Fibroblast of skin of back (primary cell): ENCODE results near the gene UGT1A4.

Experiments
- DNase-seq: peaks from one replicate; pipeline ENCODE4 v3.0.0-alpha.2; 2013

The UGT1A4 gene

DNA sequence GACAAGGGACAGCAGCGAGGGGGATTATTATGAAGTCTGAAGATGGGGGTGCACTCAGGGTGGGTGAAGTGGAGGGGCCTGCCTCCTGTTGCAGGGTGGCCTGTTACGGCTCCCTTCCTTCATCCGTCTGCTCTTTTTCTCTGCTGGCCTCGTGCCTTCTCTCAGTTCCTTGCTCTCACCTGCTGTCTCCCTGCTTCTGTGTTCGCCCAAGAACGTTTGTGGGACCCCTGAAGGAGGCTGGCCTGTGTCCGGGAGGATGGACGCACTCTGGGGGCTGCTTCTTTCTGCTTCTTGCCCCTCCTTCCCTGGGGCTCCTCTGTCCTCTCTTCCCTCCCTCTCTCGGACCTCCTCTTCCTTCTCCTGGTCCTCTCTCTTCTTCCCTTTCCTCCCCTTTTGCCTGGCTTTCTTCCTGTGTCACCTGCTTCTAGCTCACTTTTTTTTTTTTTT, 73.4 kb downstream of the UGT1A4 start:
- DNase-seq: no peak

DNA sequence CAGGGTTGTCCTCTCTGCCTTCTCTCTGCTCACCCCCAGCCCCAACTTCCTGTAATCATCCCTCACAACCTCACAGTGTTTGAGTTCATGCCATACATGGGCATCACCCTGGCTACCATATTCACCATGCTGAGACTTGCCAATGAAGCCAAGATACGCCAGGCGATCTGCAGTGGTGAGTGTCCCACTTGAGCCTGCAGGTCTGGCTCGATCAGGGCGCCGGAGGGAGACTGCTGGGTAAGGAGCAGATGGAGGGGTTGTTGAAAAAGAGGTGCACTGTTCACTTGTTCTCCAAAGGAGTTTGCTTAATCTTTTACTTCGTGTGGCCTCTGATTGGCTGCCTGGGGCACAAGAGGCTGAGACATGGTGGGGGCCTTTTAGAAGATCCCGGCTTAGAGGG, 74.2 kb downstream of the UGT1A4 start:
- DNase-seq: no peak

DNA sequence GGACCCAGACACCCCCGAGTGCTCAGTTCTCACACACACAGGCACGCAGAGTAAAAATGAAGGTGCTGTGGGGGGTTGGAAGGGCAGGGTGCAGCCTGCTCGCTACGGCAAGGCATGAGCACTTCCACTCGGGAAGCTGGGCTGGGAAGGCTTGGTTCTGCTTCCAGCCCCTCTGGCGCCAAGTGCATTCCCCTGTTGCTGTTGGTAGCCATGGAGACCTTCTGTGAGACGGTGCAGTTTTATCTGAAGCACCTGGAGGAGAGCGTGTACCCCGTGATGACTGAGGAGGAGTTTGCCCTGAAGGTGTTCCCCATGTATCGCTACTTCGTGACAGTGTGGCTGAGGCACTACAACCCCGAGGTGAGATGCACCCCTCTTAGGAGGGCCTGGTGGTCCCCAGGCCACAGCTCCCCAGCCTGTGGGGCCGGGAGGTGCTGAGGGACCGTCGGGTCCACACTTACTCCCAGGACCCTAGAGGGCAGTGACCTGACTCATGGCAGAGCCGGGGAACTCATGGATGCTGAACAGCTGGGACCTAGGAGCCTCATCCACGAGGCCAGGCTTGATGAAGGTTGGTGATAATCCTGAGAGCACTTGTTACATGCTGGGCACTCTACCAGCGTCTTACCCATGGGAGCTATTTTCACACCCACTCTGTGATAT, 75.1 kb downstream of the UGT1A4 start:
- DNase-seq: no peak

DNA sequence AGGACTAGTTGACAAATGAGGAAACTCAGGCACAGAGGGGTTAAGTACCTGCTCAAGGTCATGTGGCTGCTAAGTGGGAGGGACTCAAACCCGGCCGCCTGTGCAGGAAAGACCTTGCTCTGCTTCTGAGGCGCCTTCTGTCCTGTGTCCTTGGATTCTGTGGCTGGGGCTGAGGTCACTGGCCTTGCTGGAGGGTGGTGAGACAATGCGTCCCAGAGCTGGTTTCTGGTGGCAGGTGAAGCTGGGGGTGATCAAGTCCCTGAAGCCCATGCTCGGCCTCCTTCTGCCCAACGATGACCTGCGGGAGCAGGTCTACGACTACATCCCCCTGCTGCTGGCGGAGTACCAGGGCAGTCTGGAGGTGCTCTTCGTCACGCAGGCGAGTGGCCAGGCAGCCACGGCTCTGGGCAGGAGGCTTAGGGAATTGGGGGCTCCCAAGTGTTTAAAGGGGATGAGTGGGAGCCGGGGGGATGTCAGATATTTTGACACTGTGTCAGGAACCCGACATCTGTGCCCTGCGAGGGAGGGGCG, 75.7 kb downstream of the UGT1A4 start:
- no peak for DNase-seq

DNA sequence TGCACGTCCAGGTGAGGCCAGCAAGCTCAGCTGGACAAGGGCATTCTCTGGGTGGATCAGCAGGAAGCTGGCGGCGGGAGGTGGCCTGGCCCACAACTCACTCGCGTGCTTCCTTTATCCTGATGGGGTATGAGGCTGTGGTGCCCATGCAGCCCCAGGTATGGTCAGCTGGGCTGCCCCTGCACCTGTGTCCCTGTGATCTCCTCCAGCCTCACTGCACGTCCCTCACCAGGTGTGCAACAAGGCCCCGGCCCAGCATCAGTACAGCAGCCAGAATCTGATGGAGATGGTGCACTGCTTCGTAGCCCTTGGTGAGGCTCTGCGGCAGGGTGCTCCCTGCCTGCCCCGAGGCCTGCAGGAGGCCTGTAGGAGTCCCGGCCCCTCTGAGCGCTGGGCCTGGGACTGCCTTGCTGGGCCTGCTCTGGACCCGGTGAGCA, 77.2 kb downstream of the UGT1A4 start:
- DNase-seq: no peak

DNA sequence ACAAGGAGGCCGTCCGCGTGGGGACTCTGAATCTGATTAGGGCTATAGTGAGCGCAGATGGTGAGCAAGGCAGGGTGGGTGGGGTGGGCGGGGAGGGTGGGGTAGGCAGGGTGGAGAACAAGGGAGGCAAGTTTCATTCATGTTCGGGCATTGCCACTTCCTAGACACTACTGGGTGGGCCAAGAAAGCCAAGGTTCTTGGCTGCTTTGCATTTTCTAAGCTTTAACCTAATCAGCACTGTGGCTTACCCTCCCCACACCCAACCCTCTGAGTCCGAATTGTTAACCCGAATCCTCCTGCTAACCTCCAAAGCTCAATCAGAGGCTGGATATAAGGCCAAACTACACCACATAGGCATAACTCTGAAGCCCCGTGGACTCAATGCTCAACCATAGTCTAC, 77.7 kb downstream of the UGT1A4 start:
- DNase-seq: no peak

DNA sequence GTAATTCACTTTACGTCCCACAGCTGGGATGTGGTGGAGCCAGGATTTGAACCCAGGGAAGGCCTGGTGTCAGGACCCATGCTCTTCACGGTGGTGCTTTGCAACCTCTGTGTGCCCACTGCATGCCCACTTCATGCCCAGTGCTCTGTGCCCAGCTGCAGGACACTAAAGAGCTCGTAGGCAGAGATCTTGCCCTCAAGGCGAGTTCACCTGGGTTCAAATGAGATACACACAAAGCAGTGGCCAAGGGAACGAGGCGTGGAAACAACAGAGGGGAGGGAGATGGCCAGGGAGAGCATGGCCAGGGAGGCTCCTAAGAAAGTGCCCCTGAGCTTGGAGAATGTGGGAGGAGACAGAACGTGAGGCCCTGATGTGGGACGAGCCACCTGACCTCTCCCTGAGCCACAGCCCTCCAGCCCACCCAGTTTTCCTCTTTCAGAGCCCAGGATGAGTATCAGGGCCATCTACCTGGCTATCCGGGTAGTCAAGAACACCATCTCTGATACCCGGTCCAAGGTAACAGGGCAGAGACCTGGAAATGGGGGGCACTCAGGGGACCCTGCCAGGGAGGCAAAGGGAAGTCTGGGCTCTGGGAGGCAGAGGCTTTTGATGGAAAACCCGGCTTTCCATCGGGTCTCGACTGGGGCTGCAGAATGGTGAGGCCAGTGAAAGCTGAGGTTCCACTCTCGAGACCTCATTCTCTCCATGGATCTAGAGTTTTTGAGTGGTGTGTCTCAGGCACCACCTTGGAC, 80.0 kb downstream of the UGT1A4 start:
- DNase-seq: no peak

DNA sequence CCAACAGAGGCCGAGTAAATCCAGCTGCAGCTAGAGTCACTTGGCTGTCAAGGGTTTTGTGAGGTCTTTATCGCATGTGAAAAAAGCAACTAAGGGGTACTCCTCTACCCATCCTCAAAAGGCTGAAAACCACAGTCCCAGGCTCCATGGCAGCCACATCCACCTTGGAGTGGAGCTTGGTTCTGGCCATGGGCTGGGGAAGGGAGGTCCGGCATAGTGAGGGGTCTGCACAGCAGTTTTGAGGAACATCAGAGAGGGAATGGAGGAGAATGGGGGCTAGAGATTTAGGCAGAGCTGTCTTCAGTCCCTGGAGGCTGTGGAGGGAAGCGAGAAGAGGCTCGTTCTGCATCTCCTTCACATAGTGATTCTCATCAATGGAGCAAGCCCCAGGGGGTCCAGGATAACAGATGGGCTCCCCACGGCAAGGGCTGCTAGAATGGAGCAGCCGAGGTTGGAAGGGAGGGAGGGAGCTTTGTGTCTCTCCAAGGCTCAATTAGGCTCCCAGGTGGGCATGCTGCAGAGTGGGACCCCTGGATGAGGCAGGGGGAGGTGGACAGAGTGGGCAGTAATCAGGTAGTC, 80.6 kb downstream of the UGT1A4 start:
- DNase-seq: no peak

DNA sequence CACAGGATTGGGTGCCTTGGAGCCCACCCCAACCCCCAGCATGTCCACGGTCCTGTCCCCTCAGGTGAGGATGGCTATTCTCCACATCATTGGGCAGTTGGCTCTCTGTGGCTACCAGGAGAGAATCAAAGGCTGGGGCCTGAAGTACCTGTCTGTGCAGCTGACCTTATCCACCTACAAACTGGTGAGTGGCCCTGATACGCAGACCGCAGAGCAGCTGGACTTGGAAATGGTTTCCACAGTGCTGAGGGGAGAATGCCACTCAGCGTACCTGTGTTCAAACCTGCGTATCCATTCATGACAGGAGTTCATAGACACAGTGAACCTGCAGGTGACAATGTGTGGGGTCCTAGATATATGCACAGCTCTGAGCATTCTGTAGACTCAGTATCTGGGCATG, 81.2 kb downstream of the UGT1A4 start:
- no peak for DNase-seq

DNA sequence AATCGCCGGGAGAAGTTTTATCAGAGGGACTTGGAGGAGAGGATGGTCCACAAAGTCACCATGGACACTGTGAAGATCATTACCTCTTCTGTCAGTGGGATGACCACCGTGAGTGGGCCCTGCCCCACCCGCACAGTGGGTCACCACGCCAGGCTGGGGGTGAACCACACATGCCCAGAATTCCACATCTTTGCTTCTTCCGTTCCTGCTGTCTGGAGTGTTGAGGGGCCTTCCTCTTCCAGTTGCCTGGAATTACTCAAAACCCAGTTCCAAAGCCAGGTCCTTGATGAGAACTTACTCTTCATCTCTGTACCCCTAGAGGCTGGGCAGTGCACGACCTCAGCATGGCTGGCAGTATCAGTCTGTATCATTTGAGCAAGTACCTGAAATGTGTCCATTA, 81.7 kb downstream of the UGT1A4 start:
- DNase-seq: no peak

DNA sequence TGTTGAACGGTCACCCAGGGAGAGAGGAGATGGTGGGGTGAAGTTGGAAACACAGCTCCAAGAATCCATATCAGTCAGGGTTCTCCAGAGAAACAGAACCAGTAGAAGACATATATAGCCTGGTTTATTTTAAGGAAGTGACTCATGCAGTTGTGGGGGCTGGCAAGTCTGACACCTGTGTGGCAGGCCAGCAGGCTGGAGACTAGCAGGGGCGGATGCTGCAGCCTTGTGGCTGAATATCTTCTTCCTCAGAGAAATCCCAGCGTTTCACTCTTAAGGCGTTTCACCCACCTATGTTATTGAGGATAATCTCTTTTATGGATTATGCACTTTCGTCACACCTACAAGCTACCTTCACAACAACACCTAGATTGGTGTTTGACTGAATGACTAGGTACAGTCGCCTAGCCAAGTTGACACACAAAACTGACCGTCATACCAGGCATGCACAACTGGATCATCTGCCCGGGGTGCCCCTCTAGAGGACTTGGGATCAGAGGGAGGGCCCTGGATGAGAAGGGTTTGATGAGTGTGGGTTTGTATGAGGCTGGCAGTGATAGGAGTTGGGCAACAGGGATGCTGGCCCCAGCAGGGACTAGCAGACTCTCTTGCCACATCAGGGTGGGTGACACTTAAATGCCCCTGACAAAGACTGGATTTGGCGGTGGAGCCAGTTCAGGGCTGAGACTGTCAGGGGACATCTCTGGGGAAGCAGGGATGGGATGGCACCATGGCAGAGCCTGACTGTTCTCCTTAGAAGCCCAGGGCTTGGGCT, 83.0 kb downstream of the UGT1A4 start:
- no peak for DNase-seq

DNA sequence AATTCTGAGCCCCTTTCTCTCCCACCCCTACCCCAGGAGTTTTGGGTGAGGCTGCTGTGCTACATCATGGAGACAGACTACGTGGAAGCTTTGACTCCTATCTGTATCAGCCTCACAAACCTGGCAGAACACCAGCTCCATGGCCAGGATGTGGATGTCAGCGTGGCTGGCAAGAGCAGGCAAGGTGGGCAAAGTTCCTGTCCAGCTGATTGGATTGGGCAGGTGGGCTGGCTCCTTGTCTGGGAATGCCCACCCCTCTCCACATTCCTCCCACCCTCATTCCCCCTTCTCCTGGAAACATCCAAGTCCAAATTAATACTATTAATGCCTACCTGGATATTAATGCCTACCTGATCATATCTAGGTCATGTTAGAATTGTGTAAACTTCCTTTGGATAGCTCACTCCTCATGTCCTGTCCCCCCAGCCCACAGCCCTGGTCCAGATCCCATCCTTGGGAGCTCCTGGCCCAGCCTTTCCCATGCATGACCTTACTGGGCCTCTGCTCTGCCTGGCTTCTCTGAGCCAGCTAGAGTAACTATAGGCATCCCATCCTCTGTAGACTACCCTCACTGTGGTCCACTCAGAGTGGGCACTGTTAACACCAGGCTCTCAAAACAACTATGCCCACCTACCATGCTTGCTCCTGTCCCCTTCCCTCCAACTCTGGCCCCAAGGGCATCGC, 83.7 kb downstream of the UGT1A4 start:
- no peak for DNase-seq

DNA sequence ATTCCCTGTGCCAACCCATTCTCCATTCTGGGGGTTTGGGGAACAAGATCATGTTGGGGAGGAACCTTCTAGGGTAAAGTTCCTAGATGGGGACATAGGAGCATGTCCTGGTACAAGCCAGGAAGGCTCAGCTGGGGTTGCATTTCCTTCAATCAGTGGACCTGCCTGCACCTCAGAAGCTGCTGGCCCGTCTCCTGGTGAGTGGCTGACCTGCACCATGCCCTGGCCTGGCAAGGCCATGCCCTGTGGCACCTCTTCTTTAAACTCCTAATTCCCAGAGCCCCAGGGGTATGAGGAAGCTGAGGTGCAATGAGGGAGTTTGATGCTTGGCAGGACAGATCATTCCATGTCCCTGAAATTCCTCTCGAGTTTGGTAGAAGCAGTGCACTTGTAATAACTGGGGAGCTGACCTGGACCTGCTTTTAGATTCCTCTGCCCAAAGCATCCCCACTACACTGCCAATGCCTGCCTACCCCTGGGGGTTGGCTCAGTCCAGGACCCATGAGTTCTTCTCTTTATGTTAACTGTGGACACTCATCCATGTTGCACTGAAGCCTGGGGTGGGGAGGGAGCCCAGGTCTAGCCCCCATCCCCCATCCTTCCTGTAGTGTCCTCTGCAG, 84.9 kb downstream of the UGT1A4 start:
- DNase-seq: no peak

DNA sequence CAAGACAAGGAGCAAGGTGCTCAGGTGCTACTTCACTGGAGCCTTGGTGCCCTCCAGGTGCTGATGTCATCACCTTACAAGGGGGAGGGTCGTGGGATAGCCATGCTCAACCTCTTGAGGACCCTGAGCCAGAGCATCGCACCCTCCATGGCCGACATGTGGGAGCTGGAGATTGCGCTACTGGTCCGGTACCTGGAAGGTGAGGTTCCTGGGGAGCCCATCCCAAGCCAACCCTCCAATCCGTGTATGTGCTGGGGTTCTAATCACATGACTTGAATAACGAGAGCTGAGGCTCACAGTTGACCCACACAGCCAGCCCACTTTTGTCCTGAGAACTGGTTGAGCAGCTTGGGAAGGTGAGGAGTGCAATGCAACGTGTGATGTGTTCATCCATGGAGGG, 85.5 kb downstream of the UGT1A4 start:
- DNase-seq: no peak

DNA sequence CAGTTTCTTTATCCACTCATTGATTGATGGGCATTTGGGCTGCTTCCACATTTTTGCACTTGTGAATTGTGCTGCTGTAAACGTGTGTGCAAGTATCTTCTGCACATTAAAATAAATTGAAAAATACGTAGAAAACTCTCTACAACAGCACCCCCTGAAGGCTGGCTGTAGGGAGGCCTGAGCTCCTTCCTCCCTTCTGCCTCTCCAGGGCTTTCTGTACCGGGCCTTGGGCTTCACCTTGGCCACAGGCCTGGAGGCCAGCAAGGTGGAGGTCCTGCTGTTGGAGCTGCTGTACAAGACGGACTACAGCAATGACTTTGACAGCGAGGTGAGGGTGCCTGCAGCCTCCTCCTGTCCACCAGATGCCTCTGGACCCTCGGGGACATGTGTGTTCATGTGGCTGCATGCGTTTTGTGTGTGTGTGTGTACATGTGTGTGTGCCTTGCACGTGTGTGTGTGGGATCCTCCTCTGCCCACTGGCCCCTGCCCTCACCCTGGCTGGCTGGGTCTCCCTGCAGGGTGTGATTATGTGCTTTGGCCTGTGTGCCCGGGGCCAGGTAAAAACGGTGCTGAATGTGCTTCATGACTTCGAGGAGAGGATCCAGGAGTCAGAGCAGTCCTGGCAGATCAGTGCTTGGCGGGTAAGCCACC, 88.8 kb downstream of the UGT1A4 start:
- DNase-seq: no peak

DNA sequence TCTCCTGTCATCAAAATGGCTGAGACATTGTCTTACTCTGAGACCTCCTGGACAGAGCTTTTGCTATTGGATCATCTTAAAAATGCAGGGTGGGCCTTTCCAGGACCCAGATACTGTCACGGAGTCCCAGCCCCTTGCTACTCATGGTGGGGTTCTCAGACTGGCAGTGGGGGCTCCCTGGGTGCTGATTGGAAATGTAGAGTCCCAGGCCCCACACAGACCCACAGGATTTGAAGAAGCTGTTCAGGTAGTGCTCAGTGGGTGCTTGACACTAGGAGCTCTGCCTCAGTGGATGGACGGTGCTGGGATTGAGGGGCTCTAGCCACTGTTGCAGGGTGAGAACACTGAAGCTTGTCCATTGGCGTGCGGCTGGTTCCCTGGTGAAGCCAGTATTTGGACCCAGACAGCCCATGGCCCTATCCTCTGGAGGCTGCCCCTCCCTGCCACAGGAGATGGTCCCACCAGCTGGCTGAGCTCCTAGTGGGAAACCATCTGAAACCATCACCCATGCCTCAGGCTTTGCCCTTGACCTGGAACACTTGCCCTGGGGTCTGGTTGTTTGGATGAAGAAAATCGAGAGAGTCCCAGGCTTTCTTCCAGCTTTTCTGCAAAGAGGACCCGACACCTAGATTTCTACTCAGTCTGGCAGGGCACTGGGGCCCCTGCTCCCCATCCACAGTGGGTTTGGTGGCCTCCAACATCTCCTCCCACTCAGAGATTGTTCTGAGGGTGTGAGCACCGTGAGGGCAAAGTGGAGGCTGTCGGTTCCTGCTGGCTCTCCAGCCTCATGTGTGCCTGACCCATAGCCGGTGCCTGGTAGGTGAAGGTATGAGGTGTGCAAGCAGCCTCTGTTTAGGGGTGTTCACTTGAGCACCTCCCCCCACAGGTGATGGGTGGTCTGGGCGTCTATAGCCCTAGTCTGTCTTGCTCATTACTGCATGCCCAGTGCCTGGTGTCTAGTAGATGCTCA, 89.7 kb downstream of the UGT1A4 start:
- DNase-seq: no peak

DNA sequence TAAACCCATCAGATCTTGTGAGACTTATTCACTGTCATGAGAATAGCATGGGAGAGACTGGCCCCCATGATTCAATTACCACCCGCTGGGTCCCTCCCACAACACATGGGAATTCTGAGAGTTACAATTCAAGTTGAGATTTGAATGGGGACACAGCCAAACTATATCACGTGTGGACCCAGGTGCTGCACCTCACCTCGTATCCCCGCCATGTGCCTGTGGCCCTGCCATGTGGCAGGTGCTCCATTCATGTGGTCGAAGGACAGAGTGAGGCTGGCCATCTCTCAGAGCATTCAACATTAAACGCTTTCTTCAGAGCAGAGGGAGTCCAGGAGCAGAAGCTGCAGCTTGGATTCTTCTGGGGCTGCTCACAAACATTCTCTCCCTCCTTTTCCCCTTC, 91.8 kb downstream of the UGT1A4 start:
- no peak for DNase-seq

DNA sequence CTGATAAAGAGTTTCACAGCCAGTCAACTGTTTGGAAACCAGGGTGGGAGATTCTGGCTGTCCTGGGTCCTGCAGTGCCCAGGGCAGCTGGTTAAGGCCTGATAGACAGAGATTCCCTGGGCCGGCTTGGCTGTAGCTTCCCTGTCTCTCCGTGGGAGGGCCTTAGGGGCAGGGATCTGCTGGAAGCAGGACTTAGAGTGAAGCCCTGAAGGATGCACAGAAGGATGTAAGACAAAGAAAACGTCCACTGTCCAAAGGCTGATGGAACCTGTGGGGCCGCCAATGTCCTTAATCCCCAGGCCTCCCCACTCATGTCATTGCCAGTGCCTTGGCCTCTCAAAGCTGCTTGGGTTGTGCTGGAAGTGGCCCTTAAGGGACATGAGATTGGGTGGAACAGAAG, 92.6 kb downstream of the UGT1A4 start:
- DNase-seq: no peak

DNA sequence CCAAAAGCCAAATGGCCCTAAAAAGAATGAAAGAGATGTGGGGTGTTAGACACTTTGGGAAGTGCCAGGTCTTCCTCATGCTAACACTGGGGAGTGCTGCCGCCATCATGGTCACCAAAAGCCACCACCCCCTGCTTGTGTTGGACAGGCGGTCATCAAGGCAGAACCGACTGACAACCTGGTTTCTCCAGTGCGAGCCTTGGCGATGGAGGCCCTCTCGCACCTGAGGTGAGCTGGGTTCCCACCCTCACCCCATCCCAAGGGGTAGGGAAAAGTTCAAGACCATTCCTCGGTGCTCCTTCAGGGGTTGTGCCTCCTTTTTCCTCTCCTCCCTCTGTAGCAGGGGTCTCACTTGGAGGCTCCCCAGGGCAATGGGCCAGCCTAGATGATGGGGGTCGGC, 93.2 kb downstream of the UGT1A4 start:
- DNase-seq: no peak
